HK-2 (cell line): ENCODE measurements around the gene GPR143.

ENCODE experiments used
- DNase-seq: peaks from one replicate; pipeline ENCODE4 v3.0.0-alpha.2; 2018; ENCODE audit not compliant: unreplicated experiment

The GPR143 gene

GRCh38 chrX:9708086-9708485 is 57.6 kb downstream of the GPR143 start:
- DNase-seq = no peak

GRCh38 chrX:9707306-9708033 is 58.2 kb downstream of the GPR143 start:
- DNase-seq = no peak

- DNase-seq = no peak
Measured at GRCh38 chrX:9706421-9706820, 59.2 kb downstream of the GPR143 start.

GRCh38 chrX:9704876-9705465 is 60.7 kb downstream of the GPR143 start:
- no peak for DNase-seq

GRCh38 chrX:9703406-9703805 is 62.2 kb downstream of the GPR143 start:
- DNase-seq = no peak

- no peak for DNase-seq
Measured at GRCh38 chrX:9701790-9702189, 63.9 kb downstream of the GPR143 start.

- DNase-seq = no peak
Measured at GRCh38 chrX:9700555-9700954, 65.1 kb downstream of the GPR143 start.

GRCh38 chrX:9698576-9698975 is 67.1 kb downstream of the GPR143 start:
- no peak for DNase-seq

- DNase-seq = no peak
Measured at GRCh38 chrX:9693307-9694001, 72.2 kb downstream of the GPR143 start.

- DNase-seq = no peak
Measured at GRCh38 chrX:9690046-9690445, 75.6 kb downstream of the GPR143 start.

- DNase-seq = no peak
Measured at GRCh38 chrX:9688833-9689232, 76.8 kb downstream of the GPR143 start.

GRCh38 chrX:9687899-9688298 is 77.7 kb downstream of the GPR143 start:
- DNase-seq = no peak

- no peak for DNase-seq
Measured at GRCh38 chrX:9683350-9683749, 82.3 kb downstream of the GPR143 start.

GRCh38 chrX:9682861-9683260 is 82.8 kb downstream of the GPR143 start:
- DNase-seq = no peak

GRCh38 chrX:9682456-9682855 is 83.2 kb downstream of the GPR143 start:
- no peak for DNase-seq

- DNase-seq = peak; percentile 47
Measured at GRCh38 chrX:9681422-9681821, 84.2 kb downstream of the GPR143 start.

- DNase-seq = no peak
Measured at GRCh38 chrX:9681011-9681410, 84.6 kb downstream of the GPR143 start.

- no peak for DNase-seq
Measured at GRCh38 chrX:9678215-9678965, 87.3 kb downstream of the GPR143 start.

- DNase-seq = no peak
Measured at GRCh38 chrX:9677098-9677739, 88.4 kb downstream of the GPR143 start.

GRCh38 chrX:9676738-9677097 is 88.9 kb downstream of the GPR143 start:
- DNase-seq = no peak

GRCh38 chrX:9676306-9676705 is 89.3 kb downstream of the GPR143 start:
- no peak for DNase-seq
